Frontal cortex (tissue), 4 donors: ENCODE results near the gene IQSEC1. TPM values are rescaled to one million over a fixed set of nuclear protein-coding genes. Genes with fewer than 3 reads are reported as not detected.
A peak's percentile ranks its signal among the peaks of the same experiment; 100 is the strongest.

Experiments used
- DNase-seq, 2 donors: peaks; one replicate each; pipeline ENCODE4 v3.0.0; 2012; ENCODE audit warnings: low spot score in 2 of 2
- FAIRE-seq: peaks from 2 replicates; lab custom pipeline; 2012; peaks lifted over from hg19 to GRCh38; lab: Jason Lieb, UNC
- total RNA-seq: library from RNA; depleted of rRNA; stranded (reverse); fragments of >200 nt; gene quantifications from one replicate; pipeline ENCODE4 v1.2.3, GENCODE V29; 2014
- donor health status: control.
- donor health status: control.
- donor health status: control.

IQSEC1 gene
- total RNA-seq, 1 donor from 2014 or later = 14.3 TPM

DNA sequence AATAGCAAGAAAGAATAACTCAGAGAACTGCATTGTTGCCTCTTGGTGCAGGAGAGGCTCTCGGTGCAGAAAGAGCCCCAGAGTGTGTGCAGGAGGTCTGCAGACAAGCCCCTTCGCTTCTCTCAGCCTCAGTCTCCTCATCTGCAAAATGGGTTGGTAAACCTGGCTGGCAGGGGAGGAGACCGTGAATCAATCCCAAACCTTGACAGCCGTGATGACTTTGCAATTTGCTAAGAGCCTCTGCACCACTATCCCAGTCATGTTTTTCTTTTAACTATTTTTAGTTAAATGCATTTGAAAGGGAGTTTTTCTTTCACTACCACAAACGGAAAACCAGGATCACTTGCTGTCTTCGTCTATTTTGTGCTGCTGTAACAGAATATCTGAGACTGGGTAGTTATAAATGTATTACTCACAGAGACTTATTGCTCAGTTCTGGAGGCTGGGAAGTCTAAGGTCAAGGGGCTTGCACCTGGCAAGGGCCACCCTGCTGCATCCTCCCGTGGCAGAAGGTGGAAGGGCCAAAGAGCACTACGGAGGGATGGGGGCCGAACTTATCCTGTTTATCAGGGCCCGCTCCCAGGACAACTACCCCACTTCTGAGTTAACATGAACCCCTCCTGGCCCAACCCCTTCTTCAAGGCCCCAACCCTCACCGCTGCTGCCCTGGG, 14.2 kb upstream of the IQSEC1 start:
- no peak for FAIRE-seq

GRCh38 chr3:13086531-13086981, 13.3 kb upstream of the IQSEC1 start:
- FAIRE-seq = no peak
- no peak for DNase-seq

More for the DNA sequence above, 14.2 kb upstream of the IQSEC1 start:
- DNase-seq = no peak

DNA sequence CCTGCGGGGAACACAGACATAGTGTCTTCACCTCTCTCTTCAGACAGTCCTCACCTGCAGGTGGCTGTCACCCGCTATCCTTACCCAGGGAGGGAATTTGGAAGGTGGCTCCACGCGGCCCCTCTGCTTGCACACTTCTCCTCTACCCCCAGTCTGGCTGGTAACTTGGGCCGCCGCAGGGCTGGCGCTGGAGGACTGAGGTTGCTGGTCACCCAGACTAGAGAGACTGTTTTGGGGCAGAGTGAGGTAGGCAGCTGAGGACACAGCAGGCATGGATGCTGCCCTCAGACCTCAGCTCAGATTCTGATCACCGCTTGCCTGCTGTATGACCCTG, 12.6 kb upstream of the IQSEC1 start:
- DNase-seq (no peak), FAIRE-seq (no peak)

GRCh38 chr3:13085081-13085845, 12.0 kb upstream of the IQSEC1 start:
- no peak for FAIRE-seq
- DNase-seq = no peak

GRCh38 chr3:13083898-13084297, 10.7 kb upstream of the IQSEC1 start:
- no peak for DNase-seq
- no peak for FAIRE-seq

DNA sequence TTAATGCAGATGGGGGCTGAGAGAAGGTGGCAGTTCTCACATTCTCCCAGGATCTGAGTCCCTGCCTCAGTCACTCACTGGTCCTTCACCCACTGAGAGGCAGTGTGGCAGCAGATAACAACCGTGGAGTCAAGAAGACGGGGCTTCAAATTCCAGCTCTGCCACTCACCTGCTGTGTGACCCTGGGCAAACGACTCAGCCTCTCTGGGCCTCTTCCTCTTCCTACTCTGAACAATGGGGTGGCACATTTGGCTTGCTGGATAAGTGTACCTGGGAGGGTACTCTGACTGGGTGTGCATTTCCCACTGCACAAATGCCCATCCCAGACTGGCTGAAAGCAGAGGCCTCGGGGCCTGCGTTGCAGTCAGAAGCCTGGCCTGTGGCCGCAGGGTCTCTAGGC, 10.0 kb upstream of the IQSEC1 start:
- DNase-seq (no peak), FAIRE-seq (no peak)

- FAIRE-seq (no peak), DNase-seq (no peak)
Measured at GRCh38 chr3:13082677-13083076, 9.4 kb upstream of the IQSEC1 start.

DNA sequence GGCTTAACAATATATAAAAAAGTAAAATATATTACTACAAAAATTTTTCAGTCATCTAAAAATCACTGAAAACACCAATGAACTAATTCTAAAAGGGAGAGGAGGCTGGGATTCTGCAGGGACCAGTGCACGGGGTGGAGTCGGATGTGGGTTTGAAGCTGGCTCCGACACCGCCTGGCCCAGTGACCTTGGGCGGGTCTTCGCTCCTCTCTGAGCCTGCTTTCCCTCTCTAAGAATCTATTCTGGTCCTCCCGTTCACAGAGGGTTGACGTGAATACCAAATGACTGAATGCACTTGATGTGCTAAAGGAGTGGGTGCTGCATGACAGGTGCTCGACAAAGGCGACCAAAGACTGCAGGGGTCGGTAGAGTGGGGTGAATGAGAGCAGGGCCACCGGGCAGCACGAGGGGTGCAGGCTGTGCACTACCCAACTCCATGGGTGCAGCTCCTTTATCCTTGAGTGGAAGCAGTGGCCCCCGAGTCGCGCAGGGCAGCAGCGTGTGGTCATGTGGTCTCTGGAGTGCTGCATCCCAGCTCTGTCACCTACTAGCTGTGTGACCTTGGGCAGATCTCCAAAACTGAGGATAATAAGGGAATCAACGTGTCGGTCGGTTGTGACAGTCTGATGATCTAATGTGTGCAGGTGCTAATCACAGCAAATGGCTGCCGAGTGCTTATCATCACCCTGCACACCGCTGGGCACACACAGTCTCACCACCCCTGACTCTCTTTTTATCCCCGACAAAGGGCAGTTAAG, 8.6 kb upstream of the IQSEC1 start:
- no peak for DNase-seq
- no peak for FAIRE-seq

DNA sequence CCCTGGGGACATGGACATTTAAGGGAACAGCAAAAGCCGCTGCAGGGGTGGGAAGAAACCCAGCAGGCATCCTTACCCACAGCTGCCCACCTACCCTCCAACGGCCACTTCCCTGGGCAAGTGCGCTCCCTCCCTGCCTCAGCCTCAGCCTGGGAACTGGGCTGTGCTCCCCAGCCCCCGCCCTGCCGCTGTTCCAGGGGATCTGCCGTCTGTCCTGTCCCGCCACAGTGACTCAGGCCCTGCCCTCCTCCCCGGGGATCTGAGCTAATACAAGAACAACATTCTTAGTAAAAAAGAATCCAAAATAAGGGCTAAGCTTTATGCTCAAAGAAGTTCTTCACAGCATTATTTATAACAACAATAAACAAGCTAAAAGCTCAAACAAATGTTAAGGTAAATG, 7.4 kb upstream of the IQSEC1 start:
- DNase-seq (peak in 1 of 2 donors; percentile 58), FAIRE-seq (no peak)

- no peak for FAIRE-seq
- no peak for DNase-seq
Measured at GRCh38 chr3:13080026-13080425, 6.8 kb upstream of the IQSEC1 start.

GRCh38 chr3:13079510-13079909, 6.3 kb upstream of the IQSEC1 start:
- FAIRE-seq (no peak), DNase-seq (no peak)

DNA sequence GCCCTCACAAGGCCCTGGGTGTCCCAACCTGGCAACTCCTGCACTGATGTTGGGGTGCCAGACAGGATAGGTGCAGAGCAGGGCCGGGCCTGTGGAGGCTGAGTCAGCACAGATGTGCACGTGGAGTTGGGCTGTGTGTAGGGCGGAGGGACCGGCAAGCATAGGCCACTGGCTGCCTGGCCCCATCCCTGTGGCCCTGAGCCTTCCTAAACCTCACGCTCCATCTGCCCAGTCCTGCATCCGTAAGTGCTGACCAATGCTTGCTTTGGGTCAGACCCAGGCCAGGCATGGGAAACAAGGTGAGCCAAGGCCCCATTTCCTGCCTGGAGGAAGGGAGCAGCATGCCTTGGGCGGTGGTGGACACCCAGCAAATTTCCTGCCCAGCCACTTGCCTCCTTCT, 5.8 kb upstream of the IQSEC1 start:
- no peak for DNase-seq
- no peak for FAIRE-seq

DNA sequence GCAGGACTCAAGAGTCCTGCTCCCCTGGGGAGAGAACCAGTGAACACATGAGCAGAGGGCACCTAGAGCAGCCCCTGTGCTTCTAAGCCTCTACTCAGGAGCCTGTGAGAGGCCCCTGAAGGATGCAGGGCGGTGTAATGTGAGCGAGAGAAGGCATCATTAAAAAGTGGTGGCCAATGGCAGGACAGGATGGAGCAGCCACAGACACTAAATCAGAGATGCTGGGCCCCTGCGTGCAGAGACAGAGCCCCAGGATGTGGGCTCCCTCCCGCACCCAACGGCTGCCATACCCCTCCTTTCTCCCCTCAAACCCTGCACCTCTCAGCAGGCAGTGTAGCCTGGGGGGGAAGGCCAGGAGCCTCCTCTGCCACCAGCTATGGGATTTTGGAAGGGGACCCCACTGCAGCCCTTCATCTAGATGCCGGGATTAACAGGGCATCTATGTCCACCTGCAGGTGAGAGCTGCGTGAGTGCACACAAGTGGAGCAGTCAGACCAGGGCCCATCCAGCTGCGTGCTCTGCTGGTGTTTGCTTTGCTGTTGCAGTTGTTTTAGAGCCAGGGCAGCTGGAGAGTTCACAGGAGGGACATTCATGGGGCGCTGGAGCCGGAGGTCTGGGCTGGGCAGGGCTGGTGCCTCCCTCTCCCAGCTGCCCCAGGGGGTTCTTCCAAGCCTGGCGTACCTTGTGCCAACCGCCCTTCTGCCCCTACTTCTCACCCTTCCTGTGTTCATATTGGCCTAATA, 5.1 kb upstream of the IQSEC1 start:
- FAIRE-seq (no peak), DNase-seq (peak in 1 of 2 donors; percentile 58)

DNA sequence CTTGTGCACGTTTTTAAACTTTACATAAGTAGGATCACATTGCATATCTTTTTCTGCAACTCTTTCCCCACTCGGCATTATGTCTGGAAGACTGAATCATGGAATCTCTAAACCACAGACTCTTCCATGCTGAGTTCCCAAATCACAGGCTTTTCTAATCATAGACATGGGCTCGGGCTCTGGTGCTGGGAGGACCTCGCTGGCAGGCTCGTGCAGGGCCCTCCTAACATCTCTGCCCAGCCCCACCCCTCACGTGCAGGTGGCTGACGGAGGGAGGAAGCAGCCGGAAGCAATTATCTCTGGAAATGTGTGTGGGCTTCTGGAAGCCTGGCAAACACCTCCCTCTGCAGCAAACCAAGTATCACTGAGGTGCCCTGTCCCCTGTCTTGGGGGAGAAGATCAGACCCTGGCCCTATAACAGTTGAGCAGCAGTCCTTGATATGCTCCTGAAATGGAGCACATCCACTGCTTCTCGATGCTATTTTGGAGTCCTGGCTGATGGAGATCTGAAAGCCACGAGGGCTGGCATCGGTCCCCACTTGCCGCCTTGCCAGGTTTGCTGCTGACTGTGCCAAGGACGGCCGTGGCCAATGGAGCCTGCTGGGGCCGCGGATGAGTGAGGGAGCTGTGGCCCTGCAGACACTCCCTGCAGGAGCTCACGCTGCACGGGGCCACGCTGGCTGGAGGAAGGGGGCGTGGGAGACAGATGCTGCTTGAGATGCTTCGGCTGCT, 4.4 kb upstream of the IQSEC1 start:
- no peak for DNase-seq

GRCh38 chr3:13075986-13076654, 2.9 kb upstream of the IQSEC1 start:
- DNase-seq (no peak), FAIRE-seq (no peak)

More for the DNA sequence above, 4.4 kb upstream of the IQSEC1 start:
- no peak for FAIRE-seq

- DNase-seq (no peak), FAIRE-seq (no peak)
Measured at GRCh38 chr3:13075318-13075717, 2.1 kb upstream of the IQSEC1 start.

- DNase-seq (no peak), FAIRE-seq (no peak)
Measured at GRCh38 chr3:13074006-13074375, 762 bp upstream of the IQSEC1 start.

DNA sequence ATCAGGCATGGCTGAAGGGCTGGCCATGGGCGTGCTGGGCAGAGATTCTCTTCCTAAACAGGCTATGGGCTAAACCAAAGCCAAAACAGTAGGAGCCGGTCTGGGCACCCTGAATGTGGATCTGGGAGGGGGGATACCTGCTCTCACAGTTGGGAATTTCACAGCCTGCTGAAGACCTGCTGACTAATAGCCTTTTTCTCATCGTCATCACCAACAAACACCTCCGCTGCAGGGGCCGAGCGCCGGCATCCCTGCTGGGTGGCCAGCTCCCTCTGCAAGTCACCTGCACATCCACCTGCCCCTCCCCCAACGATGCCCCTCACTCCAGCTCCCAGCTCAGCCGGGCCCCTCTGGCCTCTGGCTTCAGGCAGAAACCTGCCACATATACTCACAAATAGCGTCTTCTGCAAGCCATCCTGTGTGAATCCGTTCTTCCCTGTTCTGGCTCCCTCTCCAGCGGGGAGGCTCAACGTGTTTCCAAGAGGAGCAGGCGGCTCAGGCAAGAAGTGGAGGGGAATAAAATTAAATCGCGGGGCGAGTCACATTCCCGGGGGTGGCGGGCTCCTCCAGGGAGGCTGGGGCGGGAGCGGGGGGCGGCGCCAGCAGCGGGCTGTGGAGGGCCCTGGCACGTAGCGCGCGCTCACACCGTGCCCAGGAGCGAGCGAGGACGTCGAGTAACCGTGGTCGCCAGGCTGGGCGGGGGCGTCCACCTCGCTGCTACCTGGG, 466 bp downstream of the IQSEC1 start:
- no peak for FAIRE-seq
- no peak for DNase-seq

DNA sequence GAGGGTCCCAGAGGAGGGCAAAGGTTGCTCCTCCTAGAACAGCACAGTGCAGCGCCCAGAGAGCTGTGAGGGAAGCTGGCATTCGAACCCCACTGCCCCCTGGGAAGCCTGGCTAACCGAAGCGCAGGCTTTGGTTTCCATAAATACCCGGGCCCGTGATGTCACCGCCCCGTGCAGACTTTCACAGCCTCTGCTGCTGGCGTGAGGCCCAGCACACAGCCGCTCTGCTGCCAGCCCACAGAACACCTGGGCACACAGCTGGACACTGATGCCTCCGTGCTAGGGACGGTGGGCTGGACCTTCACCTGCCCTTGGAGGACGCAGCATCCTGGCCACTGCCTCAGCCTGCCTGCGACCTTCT, 1.0 kb downstream of the IQSEC1 start:
- DNase-seq (no peak), FAIRE-seq (no peak)
